ENCODE measurements around the gene DNAJC12.

Gene DNAJC12

GRCh38 chr10:67809107-67809506 is 28.9 kb downstream of the DNAJC12 start:
- H2BK120ac ChIP-seq (ENCODE audit: low read depth, low read length) = no peak overlapping the region
- no peaks in the 10 kb centered on the region for H3K36me3 ChIP-seq (replicated peaks in 1 of 2; ENCODE audit: control insufficient read depth in 2 of 2, insufficient read depth in 2 of 2, low read length in 2 of 2)
- peaks cover 0 to 1% of the 10 kb centered on the region in 2 donors for H3K9me3 ChIP-seq (replicated peaks in 1 of 2; ENCODE audit: control insufficient read depth in 2 of 2, insufficient read depth in 1 of 2, low read depth in 1 of 2, low read length in 2 of 2)
- no peaks in the 10 kb centered on the region for H3K79me1 ChIP-seq (ENCODE audit: low read depth, low read length)
- H2BK5ac ChIP-seq (ENCODE audit: low read length) = no peak overlapping the region
- no peak overlapping the region for H3K4me3 ChIP-seq (ENCODE audit: low read length in 2 of 2)
- H3K4me1 ChIP-seq (ENCODE audit: control insufficient read depth in 2 of 2, insufficient read depth in 1 of 2, low read depth in 1 of 2, low read length in 2 of 2) = no peaks in the 10 kb centered on the region
- 100% methylated on average over 1 of the region's 2 CpGs; no CpG with 5 or more reads in 1 of the 2 donors for WGBS, 2 donors (ENCODE audit: extremely low coverage in 2 of 2, insufficient read length in 2 of 2, insufficient replicate concordance in 1 of 2)
- H2AK5ac ChIP-seq (ENCODE audit: low read depth, low read length) = no peak overlapping the region
- no peak overlapping the region for H3K4ac ChIP-seq (ENCODE audit: low read length)
- DNase-seq (ENCODE audit: low spot score) = no peak
- H4K8ac ChIP-seq (ENCODE audit: low read depth, low read length) = no peak overlapping the region
- H3K4me2 ChIP-seq (ENCODE audit: insufficient read depth, low read length, poor library complexity, severe bottlenecking) = no peak overlapping the region
- no peak overlapping the region for H3K27ac ChIP-seq (replicated peaks; ENCODE audit: low read length)
- no peak overlapping the region for H3K23ac ChIP-seq (ENCODE audit: low read depth, low read length, poor library complexity)
- no peak overlapping the region for H3K14ac ChIP-seq (ENCODE audit: low read length)
- no peak overlapping the region for H4K91ac ChIP-seq (ENCODE audit: low read depth, low read length, poor library complexity)
- no peak overlapping the region for H2BK15ac ChIP-seq (ENCODE audit: low read length)
- no peak overlapping the region for H2AFZ ChIP-seq (ENCODE audit: low read length)
- no peak overlapping the region for H3K9ac ChIP-seq (ENCODE audit: low read depth, low read length, poor library complexity)
- no peaks in the 10 kb centered on the region for H3K27me3 ChIP-seq (ENCODE audit: control insufficient read depth in 3 of 3, insufficient read depth in 3 of 3, low read depth in 1 of 3, low read length in 3 of 3)
- H3K18ac ChIP-seq (ENCODE audit: low read length) = no peak overlapping the region
- no peak overlapping the region for H2BK12ac ChIP-seq (ENCODE audit: low read length)

GRCh38 chr10:67808704-67809103 is 29.3 kb downstream of the DNAJC12 start:
- H4K91ac ChIP-seq (ENCODE audit: low read depth, low read length, poor library complexity) = no peak overlapping the region
- H3K14ac ChIP-seq (ENCODE audit: low read length) = no peak overlapping the region
- no peak overlapping the region for H3K23ac ChIP-seq (ENCODE audit: low read depth, low read length, poor library complexity)
- H3K27ac ChIP-seq (replicated peaks; ENCODE audit: low read length) = no peak overlapping the region
- no peak overlapping the region for H2AFZ ChIP-seq (ENCODE audit: low read length)
- H2AK5ac ChIP-seq (ENCODE audit: low read depth, low read length) = no peak overlapping the region
- no peak overlapping the region for H2BK12ac ChIP-seq (ENCODE audit: low read length)
- no peaks in the 10 kb centered on the region for H3K4me1 ChIP-seq (ENCODE audit: control insufficient read depth in 2 of 2, insufficient read depth in 1 of 2, low read depth in 1 of 2, low read length in 2 of 2)
- H2BK120ac ChIP-seq (ENCODE audit: low read depth, low read length) = no peak overlapping the region
- H3K9me3 ChIP-seq (replicated peaks in 1 of 2; ENCODE audit: control insufficient read depth in 2 of 2, insufficient read depth in 1 of 2, low read depth in 1 of 2, low read length in 2 of 2) = peaks cover 0 to 1% of the 10 kb centered on the region in 2 donors
- no peak for DNase-seq (ENCODE audit: low spot score)
- no peak overlapping the region for H3K4me3 ChIP-seq (ENCODE audit: low read length in 2 of 2)
- H2BK15ac ChIP-seq (ENCODE audit: low read length) = no peak overlapping the region
- no peaks in the 10 kb centered on the region for H3K27me3 ChIP-seq (ENCODE audit: control insufficient read depth in 3 of 3, insufficient read depth in 3 of 3, low read depth in 1 of 3, low read length in 3 of 3)
- H4K8ac ChIP-seq (ENCODE audit: low read depth, low read length) = no peak overlapping the region
- no peak overlapping the region for H3K18ac ChIP-seq (ENCODE audit: low read length)
- no peak overlapping the region for H3K9ac ChIP-seq (ENCODE audit: low read depth, low read length, poor library complexity)
- no peak overlapping the region for H3K4ac ChIP-seq (ENCODE audit: low read length)
- no peak overlapping the region for H2BK5ac ChIP-seq (ENCODE audit: low read length)
- no peaks in the 10 kb centered on the region for H3K79me1 ChIP-seq (ENCODE audit: low read depth, low read length)
- WGBS, 2 donors (ENCODE audit: extremely low coverage in 2 of 2, insufficient read length in 2 of 2, insufficient replicate concordance in 1 of 2) = no CpG with 5 or more reads among the region's 1 CpG
- no peaks in the 10 kb centered on the region for H3K36me3 ChIP-seq (replicated peaks in 1 of 2; ENCODE audit: control insufficient read depth in 2 of 2, insufficient read depth in 2 of 2, low read length in 2 of 2)
- H3K4me2 ChIP-seq (ENCODE audit: insufficient read depth, low read length, poor library complexity, severe bottlenecking) = no peak overlapping the region

GRCh38 chr10:67807855-67808456 is 30.0 kb downstream of the DNAJC12 start:
- Histone ChIP-seq H2BK5ac (ENCODE audit: low read length) (no peak overlapping the region), H4K91ac (ENCODE audit: low read depth, low read length, poor library complexity) (no peak overlapping the region), H3K27ac (replicated peaks; ENCODE audit: low read length) (no peak overlapping the region), H3K18ac (ENCODE audit: low read length) (no peak overlapping the region), H3K4ac (ENCODE audit: low read length) (no peak overlapping the region), H2AFZ (ENCODE audit: low read length) (no peak overlapping the region), H3K4me3 (ENCODE audit: low read length in 2 of 2) (no peak overlapping the region), H3K4me2 (ENCODE audit: insufficient read depth, low read length, poor library complexity, severe bottlenecking) (no peak overlapping the region), H2BK15ac (ENCODE audit: low read length) (no peak overlapping the region), H3K9me3 (replicated peaks in 1 of 2; ENCODE audit: control insufficient read depth in 2 of 2, insufficient read depth in 1 of 2, low read depth in 1 of 2, low read length in 2 of 2) (peaks cover 0 to 1% of the 10 kb centered on the region in 2 donors), H2BK12ac (ENCODE audit: low read length) (no peak overlapping the region), H2BK120ac (ENCODE audit: low read depth, low read length) (no peak overlapping the region), H3K23ac (ENCODE audit: low read depth, low read length, poor library complexity) (no peak overlapping the region), H3K9ac (ENCODE audit: low read depth, low read length, poor library complexity) (no peak overlapping the region), H3K79me1 (ENCODE audit: low read depth, low read length) (no peaks in the 10 kb centered on the region), H3K27me3 (ENCODE audit: control insufficient read depth in 3 of 3, insufficient read depth in 3 of 3, low read depth in 1 of 3, low read length in 3 of 3) (no peaks in the 10 kb centered on the region), H3K36me3 (replicated peaks in 1 of 2; ENCODE audit: control insufficient read depth in 2 of 2, insufficient read depth in 2 of 2, low read length in 2 of 2) (no peaks in the 10 kb centered on the region), H4K8ac (ENCODE audit: low read depth, low read length) (no peak overlapping the region), H2AK5ac (ENCODE audit: low read depth, low read length) (no peak overlapping the region), H3K4me1 (ENCODE audit: control insufficient read depth in 2 of 2, insufficient read depth in 1 of 2, low read depth in 1 of 2, low read length in 2 of 2) (no peaks in the 10 kb centered on the region), H3K14ac (ENCODE audit: low read length) (no peak overlapping the region)
- no CpG with 5 or more reads among the region's 4 CpGs for WGBS, 2 donors (ENCODE audit: extremely low coverage in 2 of 2, insufficient read length in 2 of 2, insufficient replicate concordance in 1 of 2)
- no peak for DNase-seq (ENCODE audit: low spot score)

- H2BK15ac ChIP-seq (ENCODE audit: low read length) = no peak overlapping the region
- H3K36me3 ChIP-seq (replicated peaks in 1 of 2; ENCODE audit: control insufficient read depth in 2 of 2, insufficient read depth in 2 of 2, low read length in 2 of 2) = no peaks in the 10 kb centered on the region
- no peak for DNase-seq (ENCODE audit: low spot score)
- no peak overlapping the region for H4K8ac ChIP-seq (ENCODE audit: low read depth, low read length)
- no peak overlapping the region for H2AFZ ChIP-seq (ENCODE audit: low read length)
- H3K4me2 ChIP-seq (ENCODE audit: insufficient read depth, low read length, poor library complexity, severe bottlenecking) = no peak overlapping the region
- H3K27ac ChIP-seq (replicated peaks; ENCODE audit: low read length) = no peak overlapping the region
- H4K91ac ChIP-seq (ENCODE audit: low read depth, low read length, poor library complexity) = no peak overlapping the region
- H3K23ac ChIP-seq (ENCODE audit: low read depth, low read length, poor library complexity) = no peak overlapping the region
- no peak overlapping the region for H2AK5ac ChIP-seq (ENCODE audit: low read depth, low read length)
- H2BK12ac ChIP-seq (ENCODE audit: low read length) = no peak overlapping the region
- H3K79me1 ChIP-seq (ENCODE audit: low read depth, low read length) = no peaks in the 10 kb centered on the region
- no peak overlapping the region for H2BK120ac ChIP-seq (ENCODE audit: low read depth, low read length)
- no peak overlapping the region for H2BK5ac ChIP-seq (ENCODE audit: low read length)
- H3K4me1 ChIP-seq (ENCODE audit: control insufficient read depth in 2 of 2, insufficient read depth in 1 of 2, low read depth in 1 of 2, low read length in 2 of 2) = no peaks in the 10 kb centered on the region
- no peak overlapping the region for H3K4me3 ChIP-seq (ENCODE audit: low read length in 2 of 2)
- H3K9ac ChIP-seq (ENCODE audit: low read depth, low read length, poor library complexity) = no peak overlapping the region
- no peak overlapping the region for H3K14ac ChIP-seq (ENCODE audit: low read length)
- H3K27me3 ChIP-seq (ENCODE audit: control insufficient read depth in 3 of 3, insufficient read depth in 3 of 3, low read depth in 1 of 3, low read length in 3 of 3) = no peaks in the 10 kb centered on the region
- no peaks in the 10 kb centered on the region for H3K9me3 ChIP-seq (replicated peaks in 1 of 2; ENCODE audit: control insufficient read depth in 2 of 2, insufficient read depth in 1 of 2, low read depth in 1 of 2, low read length in 2 of 2)
- no peak overlapping the region for H3K18ac ChIP-seq (ENCODE audit: low read length)
- H3K4ac ChIP-seq (ENCODE audit: low read length) = no peak overlapping the region
Measured at GRCh38 chr10:67804395-67804678, 33.7 kb downstream of the DNAJC12 start.
